ENCODE data around the gene BEST3.

DNA sequence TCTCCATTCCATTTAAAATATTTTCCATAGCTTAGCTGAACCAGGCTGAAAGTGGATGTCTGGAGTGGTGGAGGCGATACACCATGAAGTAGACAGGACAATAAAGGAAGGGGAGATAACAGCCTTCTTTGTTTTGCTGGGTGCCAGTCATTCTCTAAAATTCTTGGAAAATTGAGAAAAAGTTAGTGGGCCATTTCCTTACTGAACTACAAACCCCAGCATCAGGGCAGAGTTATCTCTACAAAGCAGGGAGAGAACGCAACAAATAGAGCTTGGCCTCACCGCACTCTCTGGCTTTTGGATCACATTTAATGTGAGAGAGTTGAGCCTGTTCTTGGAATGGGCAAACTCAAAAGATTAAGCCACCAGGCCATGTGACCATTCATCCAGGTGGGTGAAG is 47.2 kb downstream of the BEST3 start:
- TF ChIP-seq, protein P1, sequence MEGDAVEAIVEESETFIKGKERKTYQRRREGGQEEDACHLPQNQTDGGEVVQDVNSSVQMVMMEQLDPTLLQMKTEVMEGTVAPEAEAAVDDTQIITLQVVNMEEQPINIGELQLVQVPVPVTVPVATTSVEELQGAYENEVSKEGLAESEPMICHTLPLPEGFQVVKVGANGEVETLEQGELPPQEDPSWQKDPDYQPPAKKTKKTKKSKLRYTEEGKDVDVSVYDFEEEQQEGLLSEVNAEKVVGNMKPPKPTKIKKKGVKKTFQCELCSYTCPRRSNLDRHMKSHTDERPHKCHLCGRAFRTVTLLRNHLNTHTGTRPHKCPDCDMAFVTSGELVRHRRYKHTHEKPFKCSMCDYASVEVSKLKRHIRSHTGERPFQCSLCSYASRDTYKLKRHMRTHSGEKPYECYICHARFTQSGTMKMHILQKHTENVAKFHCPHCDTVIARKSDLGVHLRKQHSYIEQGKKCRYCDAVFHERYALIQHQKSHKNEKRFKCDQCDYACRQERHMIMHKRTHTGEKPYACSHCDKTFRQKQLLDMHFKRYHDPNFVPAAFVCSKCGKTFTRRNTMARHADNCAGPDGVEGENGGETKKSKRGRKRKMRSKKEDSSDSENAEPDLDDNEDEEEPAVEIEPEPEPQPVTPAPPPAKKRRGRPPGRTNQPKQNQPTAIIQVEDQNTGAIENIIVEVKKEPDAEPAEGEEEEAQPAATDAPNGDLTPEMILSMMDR (IDR thresholded peaks at IDR 0.05; ENCODE audit: poor library complexity, severe bottlenecking): no peak
- TF ChIP-seq TAF1 (IDR thresholded peaks at IDR 0.05; ENCODE audit: low read depth) (no peak), EZH2 (IDR thresholded peaks at IDR 0.05; ENCODE audit: borderline replicate concordance, insufficient read depth, low read length, poor library complexity, severe bottlenecking) (no peak), SMC3 (conservative IDR thresholded peaks at IDR 0.05; ENCODE audit: poor library complexity) (no peak), POLR2AphosphoS5 (IDR thresholded peaks at IDR 0.05) (no peak), RAD21 (conservative IDR thresholded peaks at IDR 0.05) (no peak)
- TF ChIP-seq, protein P2, sequence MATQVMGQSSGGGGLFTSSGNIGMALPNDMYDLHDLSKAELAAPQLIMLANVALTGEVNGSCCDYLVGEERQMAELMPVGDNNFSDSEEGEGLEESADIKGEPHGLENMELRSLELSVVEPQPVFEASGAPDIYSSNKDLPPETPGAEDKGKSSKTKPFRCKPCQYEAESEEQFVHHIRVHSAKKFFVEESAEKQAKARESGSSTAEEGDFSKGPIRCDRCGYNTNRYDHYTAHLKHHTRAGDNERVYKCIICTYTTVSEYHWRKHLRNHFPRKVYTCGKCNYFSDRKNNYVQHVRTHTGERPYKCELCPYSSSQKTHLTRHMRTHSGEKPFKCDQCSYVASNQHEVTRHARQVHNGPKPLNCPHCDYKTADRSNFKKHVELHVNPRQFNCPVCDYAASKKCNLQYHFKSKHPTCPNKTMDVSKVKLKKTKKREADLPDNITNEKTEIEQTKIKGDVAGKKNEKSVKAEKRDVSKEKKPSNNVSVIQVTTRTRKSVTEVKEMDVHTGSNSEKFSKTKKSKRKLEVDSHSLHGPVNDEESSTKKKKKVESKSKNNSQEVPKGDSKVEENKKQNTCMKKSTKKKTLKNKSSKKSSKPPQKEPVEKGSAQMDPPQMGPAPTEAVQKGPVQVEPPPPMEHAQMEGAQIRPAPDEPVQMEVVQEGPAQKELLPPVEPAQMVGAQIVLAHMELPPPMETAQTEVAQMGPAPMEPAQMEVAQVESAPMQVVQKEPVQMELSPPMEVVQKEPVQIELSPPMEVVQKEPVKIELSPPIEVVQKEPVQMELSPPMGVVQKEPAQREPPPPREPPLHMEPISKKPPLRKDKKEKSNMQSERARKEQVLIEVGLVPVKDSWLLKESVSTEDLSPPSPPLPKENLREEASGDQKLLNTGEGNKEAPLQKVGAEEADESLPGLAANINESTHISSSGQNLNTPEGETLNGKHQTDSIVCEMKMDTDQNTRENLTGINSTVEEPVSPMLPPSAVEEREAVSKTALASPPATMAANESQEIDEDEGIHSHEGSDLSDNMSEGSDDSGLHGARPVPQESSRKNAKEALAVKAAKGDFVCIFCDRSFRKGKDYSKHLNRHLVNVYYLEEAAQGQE (IDR thresholded peaks at IDR 0.05; ENCODE audit: borderline replicate concordance): no peak

Measured in neural cell (in vitro differentiated cells).